GM12878 (cell line): ENCODE data around the gene MLXIPL. TPM values are rescaled to one million over a fixed set of nuclear protein-coding genes. Genes with fewer than 3 reads are reported as not detected.

Source experiments
- ATAC-seq: fragments of 200-7000 bp; cut with Tn5 transposase; 3 replicates; pipeline ENCODE4 v1.9.1; 2020; ENCODE audit warnings: mild to moderate bottlenecking, moderate library complexity
- BruUV-seq: library from RNA; stranded (reverse); fragments of 400-500 nt; replicated peaks from 2 replicates; lab custom pipeline; 2021; lab: Mats Ljungman, UMichigan
- CTCF ChIA-PET: fragments of 300-600 bp; sonication (Branson Sonifier 250); formaldehyde crosslinking; extraction: SDS; loops from one replicate; lab custom pipeline; 2021; ENCODE audit warnings: inconsistent platforms; lab: Yijun Ruan, JAX
- POLR2A ChIA-PET: fragments of 350-600 bp; formaldehyde crosslinking; extraction: SDS; loops from one replicate; lab custom pipeline; 2021; ENCODE audit warnings: inconsistent platforms; lab: Charles Lee
- RAD21 ChIA-PET: fragments of 300-600 bp; sonication (Branson Sonifier 250); formaldehyde crosslinking; loops from one replicate; lab custom pipeline; 2023; ENCODE audit warnings: antibody characterized with exemption; ENCODE audit not compliant: unreplicated experiment; lab: Charles Lee
- SMC1A ChIA-PET: fragments of 300-600 bp; sonication (Branson Sonifier 250); formaldehyde crosslinking; loops from one replicate; lab custom pipeline; 2023; ENCODE audit not compliant: unreplicated experiment, uncharacterized antibody; lab: Charles Lee
- DNase-seq: peaks from one replicate; pipeline ENCODE4 v3.0.0-alpha.2; 2011; ENCODE audit warnings: low read depth, low spot score
- FAIRE-seq: peaks from 3 replicates; lab custom pipeline; 2011; peaks lifted over from hg19 to GRCh38; lab: Jason Lieb, UNC
- H2AFZ ChIP-seq: 2 replicates; pipeline ENCODE4 v1.6.0; 2011; ENCODE audit warnings: low read depth, low read length, control low read depth; ENCODE audit not compliant: control insufficient read depth
- H3K27ac ChIP-seq: 2 replicates; pipeline ENCODE4 v1.5.1; 2011; ENCODE audit warnings: control low read depth; ENCODE audit not compliant: control insufficient read depth, insufficient read depth
- H3K27me3 ChIP-seq, 2 experiments: replicated peaks in 1 of 2; 2 replicates each; pipeline versions ENCODE4 v1.6.0 to v1.6.1; 2011; ENCODE audit warnings: low read length in 1 of 2; ENCODE audit not compliant: control insufficient read depth in 2 of 2, insufficient read depth in 2 of 2
- H3K36me3 ChIP-seq, 2 experiments: 2 replicates each; pipeline ENCODE4 v1.5.1; 2011; ENCODE audit warnings: low read length in 1 of 2; ENCODE audit not compliant: control insufficient read depth in 2 of 2, insufficient read depth in 2 of 2
- H3K4me1 ChIP-seq: 2 replicates; pipeline ENCODE4 v1.6.1; 2011; ENCODE audit warnings: mild to moderate bottlenecking, low read length, moderate library complexity, mixed read lengths; ENCODE audit not compliant: control insufficient read depth, insufficient read depth
- H3K4me2 ChIP-seq: 2 replicates; pipeline ENCODE4 v1.6.0; 2011; ENCODE audit warnings: control low read depth; ENCODE audit not compliant: control insufficient read depth, insufficient read depth
- H3K4me3 ChIP-seq: fragments of 200-600 bp; sonication (generic); 2 replicates; pipeline ENCODE4 v1.5.1; 2016
- H3K79me2 ChIP-seq: 2 replicates; pipeline ENCODE4 v1.6.0; 2011; ENCODE audit warnings: low read length; ENCODE audit not compliant: control insufficient read depth, insufficient read depth
- H3K9ac ChIP-seq: 2 replicates; pipeline ENCODE4 v1.8.0; 2011; ENCODE audit warnings: low read length, control low read depth, mixed read lengths; ENCODE audit not compliant: control insufficient read depth, insufficient read depth
- H3K9me3 ChIP-seq: replicated peaks from 3 replicates; pipeline ENCODE4 v1.5.1; 2011; ENCODE audit warnings: mild to moderate bottlenecking, low read length; ENCODE audit not compliant: control insufficient read depth, insufficient read depth
- H4K20me1 ChIP-seq: 2 replicates; pipeline ENCODE4 v1.6.0; 2011; ENCODE audit not compliant: control insufficient read depth, insufficient read depth
- ATF3 ChIP-seq: IDR thresholded peaks from 2 replicates; pipeline ENCODE4 v1.6.1; 2011; ENCODE audit warnings: low read depth, mild to moderate bottlenecking, low read length, moderate library complexity, borderline replicate concordance; ENCODE audit errors: extremely low read depth
- BACH1 ChIP-seq: fragments of 450-650 bp; IDR thresholded peaks from 2 replicates; pipeline ENCODE4 v1.6.1; 2017; ENCODE audit warnings: mild to moderate bottlenecking, borderline replicate concordance
- CBX5 ChIP-seq: sonication (generic); IDR thresholded peaks from 2 replicates; pipeline ENCODE4 v1.6.1; 2016; ENCODE audit warnings: low read depth, moderate library complexity, mild to moderate bottlenecking, inconsistent platforms
- CHD4 ChIP-seq: fragments of 200-600 bp; sonication (generic); IDR thresholded peaks from 2 replicates; pipeline ENCODE4 v1.6.1; 2016; ENCODE audit warnings: mild to moderate bottlenecking
- HCFC1 ChIP-seq: fragments of 150-350 bp; IDR thresholded peaks from 2 replicates; pipeline ENCODE4 v1.6.1; 2014; ENCODE audit warnings: low read length
- IKZF1 ChIP-seq: fragments of 450-650 bp; conservative IDR thresholded peaks from 2 replicates; pipeline ENCODE4 v1.6.1; 2017; ENCODE audit warnings: antibody characterized with exemption, mild to moderate bottlenecking
- JUND ChIP-seq: IDR thresholded peaks from 2 replicates; pipeline ENCODE4 v1.6.1; 2012; ENCODE audit warnings: low read depth, mild to moderate bottlenecking, low read length, improper control_type of control experiment, moderate library complexity
- KDM1A ChIP-seq: fragments of 200-600 bp; sonication (generic); IDR thresholded peaks from 2 replicates; pipeline ENCODE4 v1.6.1; 2016; ENCODE audit warnings: borderline replicate concordance
- MYB ChIP-seq: fragments of 150-350 bp; IDR thresholded peaks from 2 replicates; pipeline ENCODE4 v1.6.1; 2014; ENCODE audit warnings: mild to moderate bottlenecking, low read depth, low read length, borderline replicate concordance
- NFYB ChIP-seq: IDR thresholded peaks from 2 replicates; pipeline ENCODE4 v1.6.1; 2011; ENCODE audit warnings: low read depth, mild to moderate bottlenecking, low read length, improper control_type of control experiment, moderate library complexity; ENCODE audit not compliant: insufficient read depth
- PAX8 ChIP-seq: fragments of 450-650 bp; IDR thresholded peaks from 2 replicates; pipeline ENCODE4 v1.6.1; 2017; ENCODE audit warnings: mild to moderate bottlenecking, moderate library complexity
- SMC3 ChIP-seq: IDR thresholded peaks from 2 replicates; pipeline ENCODE4 v1.6.1; 2011; ENCODE audit warnings: low read length, improper control_type of control experiment, borderline replicate concordance
- SPI1 ChIP-seq: IDR thresholded peaks from 2 replicates; pipeline ENCODE4 v1.6.1; 2011; ENCODE audit warnings: low read depth, mild to moderate bottlenecking, low read length, moderate library complexity, borderline replicate concordance; ENCODE audit not compliant: insufficient read depth
- STAT1 ChIP-seq: fragments of 450-650 bp; conservative IDR thresholded peaks from 2 replicates; pipeline ENCODE4 v1.6.1; 2014; ENCODE audit warnings: antibody characterized with exemption, mild to moderate bottlenecking
- ZBED1 ChIP-seq: IDR thresholded peaks from 2 replicates; pipeline ENCODE4 v1.6.1; 2016; ENCODE audit warnings: borderline replicate concordance
- ZBTB33 ChIP-seq: fragments of 450-650 bp; IDR thresholded peaks from 2 replicates; pipeline ENCODE4 v1.6.1; 2017; ENCODE audit warnings: mild to moderate bottlenecking
- ZNF217 ChIP-seq: fragments of 450-650 bp; IDR thresholded peaks from 2 replicates; pipeline ENCODE4 v1.6.1; 2017; ENCODE audit warnings: antibody characterized with exemption, mild to moderate bottlenecking
- ZNF687 ChIP-seq: fragments of 450-650 bp; IDR thresholded peaks from 2 replicates; pipeline ENCODE4 v1.6.1; 2017; ENCODE audit warnings: mild to moderate bottlenecking, moderate library complexity
- WGBS: methylation state at CpG from one replicate; pipeline ENCODE4 v1.1.6; 2016; ENCODE audit warnings: low lambda C conversion rate; ENCODE audit not compliant: insufficient replicate concordance, insufficient coverage; ENCODE audit errors: missing lambda C conversion rate; 5-methylcytosine and 5-hydroxymethylcytosine counted together
- in situ Hi-C: fragments of 300-500 bp; cut with MboI; formaldehyde crosslinking; loops from 9 replicates; pipeline ENCODE4 v1.14.3; 2018; ENCODE audit warnings: mixed read lengths
- intact Hi-C: fragments of 100-400 bp; cut with micrococcal nuclease; formaldehyde crosslinking; loops from one replicate; pipeline ENCODE4 v1.14.2; 2022; ENCODE audit not compliant: unreplicated experiment
- polyA plus RNA-seq, 11 experiments: library from polyadenylated mRNA; depleted of rRNA in 4 of 11; unstranded in 6 of 11; stranded (reverse) in 5 of 11; fragments of >200 nt; fragmentation: Nextera tagmentation in 4 of 11; fragmentation: Illumina TruSeq in 1 of 11; extraction: Ambion mirVana in 4 of 11; extraction: Trizol in 1 of 11; gene quantifications; 1 replicate in 1 of 11; 2 replicates in 10 of 11; pipeline versions ENCODE4 v1.2.1 to v1.2.3, GENCODE V29; 2011 to 2016; ENCODE audit warnings: inconsistent platforms in 2 of 11, missing spikeins in 2 of 11, low read depth in 1 of 11
- total RNA-seq, 4 experiments: library from RNA; depleted of rRNA in 3 of 4; stranded (reverse); fragments of >200 nt in 3 of 4; fragmentation: Illumina TruSeq in 1 of 4; extraction: Trizol in 1 of 4; gene quantifications; 2 replicates each; pipeline versions ENCODE4 v1.2.1 to v1.2.3, GENCODE V29; 2013 to 2021

MLXIPL gene
- total and polyA plus RNA-seq, 10 of the 15 experiments (the other 5 are each of a cell fraction or from before 2014, with no cell fraction given): 0.21 TPM; not detected in 9

GRCh38 chr7:73669858-73670385 is 45.6 kb upstream of the MLXIPL start (continued):
- TF ChIP-seq ZNF217: no peak
- no peak for TF ChIP-seq ATF3

GRCh38 chr7:73669288-73669701 is 45.0 kb upstream of the MLXIPL start:
- Histone ChIP-seq H3K4me1 (no peaks in the 10 kb centered on the region), H3K9ac (no peak overlapping the region), H3K9me3 (no peaks in the 10 kb centered on the region), H3K36me3 (no peaks in the 10 kb centered on the region), H3K4me3 (no peak overlapping the region), H3K4me2 (no peak overlapping the region), H3K79me2 (no peaks in the 10 kb centered on the region), H3K27me3 (peaks cover 0 to 6% of the 10 kb centered on the region in 2 experiments; a peak in 3 of 4 replicates), H3K27ac (no peak overlapping the region), H4K20me1 (no peaks in the 10 kb centered on the region), H2AFZ (no peak overlapping the region)
- intact Hi-C loops: loop anchor here (5.0 kb wide), 3 partner anchors 42 to 58 kb away; no protein-coding TSS in a partner anchor
- POLR2A ChIA-PET: interaction anchor here (0.5 kb wide), 1 partner anchor 11 kb away, joined by 6 read pairs; no protein-coding TSS in a partner anchor
- SMC1A ChIA-PET: no interaction called here
- no TSS peak for BruUV-seq
- WGBS: 72% methylated on average over 18 of the region's 19 CpGs
- DNase-seq (no peak), ATAC-seq (no peak), FAIRE-seq (no peak)
- in situ Hi-C loops: no loop called here
- CTCF ChIA-PET: interaction anchor here (0.9 to 1.9 kb wide), 3 partner anchors 33 to 62 kb away, joined by 3 to 12 read pairs (median 5); no protein-coding TSS in a partner anchor
- RAD21 ChIA-PET: interaction anchor here (1.7 kb wide), 1 partner anchor 62 kb away, joined by 6 read pairs; no protein-coding TSS in a partner anchor
- no peak for TF ChIP-seq SPI1
- TF ChIP-seq ZBTB33: no peak
- TF ChIP-seq KDM1A: no peak
- no peak for TF ChIP-seq CHD4
- no peak for TF ChIP-seq ZBED1
- no peak for TF ChIP-seq STAT1
- no peak for TF ChIP-seq SMC3
- no peak for TF ChIP-seq CBX5
- no peak for TF ChIP-seq JUND
- no peak for TF ChIP-seq MYB
- TF ChIP-seq PAX8: no peak
- no peak for TF ChIP-seq ZNF687
- TF ChIP-seq BACH1: no peak
- no peak for TF ChIP-seq IKZF1
- no peak for TF ChIP-seq ZNF217
- TF ChIP-seq HCFC1: no peak
- no peak for TF ChIP-seq NFYB
